ENCODE measurements around the gene TGFBR2.

GRCh38 chr3:30698549-30698948 lies 92.1 kb downstream of the TGFBR2 start:
- no peak for TF ChIP-seq CTCF (IDR thresholded peaks at IDR 0.05)
- TF ChIP-seq POLR2A (IDR thresholded peaks at IDR 0.05): no peak
